Transverse colon (tissue), 4 donors: Measurements from ENCODE around the gene VPS4B. TPM values are rescaled to one million over a fixed set of nuclear protein-coding genes. Genes with fewer than 3 reads are reported as not detected.
A peak's percentile ranks its signal among the peaks of the same experiment; 100 is the strongest.

Experiments
- DNase-seq: peaks from one replicate; pipeline ENCODE4 v3.0.0-alpha.2; 2019
- H3K27ac ChIP-seq, 4 donors: fragments of 200-600 bp; sonication (generic); 2 replicates each; pipeline ENCODE4 v1.5.1; 2016 to 2018; ENCODE audit warnings: inconsistent platforms in 4 of 4
- H3K27me3 ChIP-seq: fragments of 200-600 bp; sonication (generic); 2 replicates; pipeline ENCODE4 v1.5.1; 2017; ENCODE audit warnings: inconsistent platforms
- H3K36me3 ChIP-seq, 4 donors: fragments of 200-600 bp; sonication (generic); 2 replicates each; pipeline ENCODE4 v1.5.1; 2017 to 2019; ENCODE audit warnings: inconsistent platforms in 4 of 4
- H3K4me1 ChIP-seq, 4 donors: fragments of 200-600 bp; sonication (generic); 2 replicates each; pipeline ENCODE4 v1.5.1; 2017 to 2020; ENCODE audit warnings: inconsistent platforms in 4 of 4
- H3K4me3 ChIP-seq, 4 donors: fragments of 200-600 bp; sonication (generic); 1 replicate in 1 of 4; 2 replicates in 3 of 4; pipeline versions ENCODE4 v1.5.1 to v1.6.1; 2017 to 2019; ENCODE audit warnings: inconsistent platforms in 4 of 4
- H3K9me3 ChIP-seq, 2 donors: fragments of 200-600 bp; sonication (generic); 2 replicates each; pipeline ENCODE4 v1.5.1; 2017 to 2019; ENCODE audit warnings: inconsistent platforms in 2 of 2
- EP300 ChIP-seq: sonication (generic); formaldehyde crosslinking; IDR thresholded peaks from one replicate; pipeline ENCODE4 v1.6.1; 2017; ENCODE audit warnings: antibody characterized with exemption, low read depth
- POLR2A ChIP-seq: fragments of 450-650 bp; IDR thresholded peaks from one replicate; pipeline ENCODE4 v1.6.1; 2016; ENCODE audit warnings: antibody characterized with exemption, mild to moderate bottlenecking, moderate library complexity
- POLR2AphosphoS5 ChIP-seq, 3 donors: sonication (generic); formaldehyde crosslinking; IDR thresholded peaks; one replicate each; pipeline ENCODE4 v1.6.1; 2016; ENCODE audit warnings: antibody characterized with exemption in 3 of 3
- WGBS, 2 donors: methylation state at CpG; one replicate each; pipeline ENCODE4 v1.1.5; 2018; ENCODE audit warnings: low coverage in 1 of 2; 5-methylcytosine and 5-hydroxymethylcytosine counted together
- in situ Hi-C, 4 donors: fragments of 200-750 bp; cut with MboI; loops; one replicate each; pipeline versions ENCODE4 v1.15.0 to v1.15.1; 2017; ENCODE audit warnings: low sequenced_read_pairs in 3 of 4, low pct_ligation_motif_present in 1 of 4, low pct_unique_long_range_greater_than_20kb in 1 of 4
- intact Hi-C: fragments of 100-400 bp; cut with DNase I; formaldehyde crosslinking; loops from one replicate; pipeline ENCODE4 v1.15.1; 2023; ENCODE audit warnings: low total_unique reads
- total RNA-seq, 4 donors: library from RNA; depleted of rRNA; stranded (reverse); fragments of >200 nt; gene quantifications; one replicate each; pipeline ENCODE4 v1.1.0, GENCODE V29; 2016
- TF ChIP-seq, protein P1 (sequence below), 5 experiments: fragments of 200-600 bp in 3 of 5; fragments of 450-650 bp in 2 of 5; sonication (generic) in 3 of 5; IDR thresholded peaks; 1 replicate in 2 of 5; 2 replicates in 3 of 5; pipeline ENCODE4 v1.5.1; 2016 to 2017; ENCODE audit warnings: antibody characterized with exemption in 5 of 5, inconsistent platforms in 3 of 5, mild to moderate bottlenecking in 2 of 5, moderate library complexity in 1 of 5

The VPS4B gene
- total RNA-seq, 4 donors from 2014 or later = 40.4 to 122 (median 63.3) TPM

DNA sequence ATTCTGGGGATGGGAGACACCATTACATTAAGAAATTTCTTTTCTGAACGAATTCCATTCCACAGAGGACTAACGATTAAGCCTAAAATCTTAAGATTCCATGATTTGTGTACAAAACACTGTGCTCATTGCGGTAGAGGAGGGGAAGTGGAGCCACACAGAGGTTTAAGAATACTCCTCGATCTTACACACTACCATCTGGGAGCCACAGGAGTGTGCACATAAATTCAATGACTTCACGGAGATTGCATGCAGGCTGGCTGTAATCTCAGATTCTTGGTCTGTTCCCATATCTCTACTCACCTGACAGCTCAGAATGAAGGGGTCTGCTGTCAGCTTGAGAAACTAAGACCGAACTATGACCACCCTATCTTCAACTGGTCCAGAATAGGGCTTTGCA is 762 bp downstream of the VPS4B start:
- no peak for TF ChIP-seq POLR2AphosphoS5 (IDR thresholded peaks at IDR 0.05)
- TF ChIP-seq, protein P1, sequence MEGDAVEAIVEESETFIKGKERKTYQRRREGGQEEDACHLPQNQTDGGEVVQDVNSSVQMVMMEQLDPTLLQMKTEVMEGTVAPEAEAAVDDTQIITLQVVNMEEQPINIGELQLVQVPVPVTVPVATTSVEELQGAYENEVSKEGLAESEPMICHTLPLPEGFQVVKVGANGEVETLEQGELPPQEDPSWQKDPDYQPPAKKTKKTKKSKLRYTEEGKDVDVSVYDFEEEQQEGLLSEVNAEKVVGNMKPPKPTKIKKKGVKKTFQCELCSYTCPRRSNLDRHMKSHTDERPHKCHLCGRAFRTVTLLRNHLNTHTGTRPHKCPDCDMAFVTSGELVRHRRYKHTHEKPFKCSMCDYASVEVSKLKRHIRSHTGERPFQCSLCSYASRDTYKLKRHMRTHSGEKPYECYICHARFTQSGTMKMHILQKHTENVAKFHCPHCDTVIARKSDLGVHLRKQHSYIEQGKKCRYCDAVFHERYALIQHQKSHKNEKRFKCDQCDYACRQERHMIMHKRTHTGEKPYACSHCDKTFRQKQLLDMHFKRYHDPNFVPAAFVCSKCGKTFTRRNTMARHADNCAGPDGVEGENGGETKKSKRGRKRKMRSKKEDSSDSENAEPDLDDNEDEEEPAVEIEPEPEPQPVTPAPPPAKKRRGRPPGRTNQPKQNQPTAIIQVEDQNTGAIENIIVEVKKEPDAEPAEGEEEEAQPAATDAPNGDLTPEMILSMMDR (IDR thresholded peaks at IDR 0.05) = no peak
- no peak for TF ChIP-seq EP300
- no peak for TF ChIP-seq POLR2A
- H3K4me3 ChIP-seq = peak overlapping the region; percentile 65 to 89 (median 78)
- no peaks in the 10 kb centered on the region for H3K27me3 ChIP-seq
- intact Hi-C loops = loop anchor here (10.0 kb wide), 1 partner anchor 57 kb away; the partner anchor contains the start of gene KDSR
- peak overlapping the region; percentile 89 to 96 (median 94) for H3K27ac ChIP-seq
- H3K4me1 ChIP-seq = peaks cover 0 to 33% (median 12%) of the 10 kb centered on the region in 4 donors
- H3K9me3 ChIP-seq = no peaks in the 10 kb centered on the region
- no peak for DNase-seq
- 5 to 12% methylated on average over 5 to 6 of the region's 6 CpGs for WGBS, 2 donors
- H3K36me3 ChIP-seq = peaks cover 0 to 9% (median under 1%) of the 10 kb centered on the region in 4 donors
- in situ Hi-C loops = no loop called here

DNA sequence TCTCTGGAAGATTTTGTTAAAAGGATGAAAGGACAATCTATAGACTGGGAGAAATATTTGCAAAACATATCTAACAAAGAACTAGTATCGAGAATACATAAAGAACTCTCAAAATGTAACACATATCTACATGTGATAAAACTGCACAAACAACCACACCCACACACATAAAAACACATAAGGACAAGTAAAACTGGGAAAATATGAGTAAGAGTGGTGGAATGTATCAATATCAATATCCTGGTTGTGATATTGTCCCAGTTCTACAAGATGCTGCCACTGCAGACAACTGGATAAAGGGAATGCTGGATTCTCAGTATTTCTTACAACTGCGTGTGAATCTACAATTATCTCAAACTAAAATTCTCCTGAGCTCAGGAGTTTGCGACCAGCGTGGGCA is 9.3 kb downstream of the VPS4B start:
- 64 to 82% methylated on average over 4 of the region's 4 CpGs for WGBS, 2 donors
- intact Hi-C loops = no loop called here
- H3K4me1 ChIP-seq = peaks cover 0 to 37% (median 7%) of the 10 kb centered on the region in 4 donors
- peaks cover 0 to 18% (median 9%) of the 10 kb centered on the region in 4 donors for H3K36me3 ChIP-seq
- no peak for TF ChIP-seq POLR2A
- no peak for TF ChIP-seq POLR2AphosphoS5 (IDR thresholded peaks at IDR 0.05)
- TF ChIP-seq EP300 = no peak
- TF ChIP-seq, protein P1 (IDR thresholded peaks at IDR 0.05) = no peak
- H3K4me3 ChIP-seq = no peak overlapping the region
- H3K9me3 ChIP-seq = no peaks in the 10 kb centered on the region
- no peak overlapping the region for H3K27ac ChIP-seq
- in situ Hi-C loops = no loop called here
- no peak for DNase-seq
- H3K27me3 ChIP-seq = no peaks in the 10 kb centered on the region

DNA sequence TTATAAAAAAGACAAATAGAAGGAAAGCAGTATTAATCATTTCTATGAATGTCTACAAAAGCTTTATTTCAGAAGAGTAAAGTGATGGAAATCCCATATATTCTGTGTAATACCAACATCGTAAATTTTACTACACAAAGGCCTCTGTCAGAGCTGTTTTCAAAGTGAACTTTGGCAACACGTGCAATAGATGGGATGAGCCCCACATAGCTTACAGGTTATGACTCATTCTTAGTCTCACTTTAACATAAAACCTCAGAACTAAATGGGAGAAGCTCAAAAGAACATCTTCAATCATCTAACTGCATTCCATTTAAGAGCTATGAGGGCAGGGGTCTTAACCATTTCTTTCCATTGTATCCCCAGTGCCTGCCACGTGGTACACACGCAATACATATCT is 11.5 kb downstream of the VPS4B start:
- no peaks in the 10 kb centered on the region for H3K27me3 ChIP-seq
- H3K4me3 ChIP-seq = no peak overlapping the region
- in situ Hi-C loops = no loop called here
- intact Hi-C loops = no loop called here
- H3K9me3 ChIP-seq = no peaks in the 10 kb centered on the region
- H3K4me1 ChIP-seq = peaks cover 0 to 44% (median 11%) of the 10 kb centered on the region in 4 donors
- H3K27ac ChIP-seq = peak overlapping the region in 1 of 4 donors; percentile 6
- TF ChIP-seq, protein P1 (IDR thresholded peaks at IDR 0.05) = no peak
- peak in 1 of 3 donors; percentile 42 for TF ChIP-seq POLR2AphosphoS5 (IDR thresholded peaks at IDR 0.05)
- TF ChIP-seq POLR2A = no peak
- no peak for TF ChIP-seq EP300
- 59 to 64% methylated on average over 4 of the region's 4 CpGs for WGBS, 2 donors
- peaks cover 0 to 21% (median 6%) of the 10 kb centered on the region in 4 donors for H3K36me3 ChIP-seq
- no peak for DNase-seq

DNA sequence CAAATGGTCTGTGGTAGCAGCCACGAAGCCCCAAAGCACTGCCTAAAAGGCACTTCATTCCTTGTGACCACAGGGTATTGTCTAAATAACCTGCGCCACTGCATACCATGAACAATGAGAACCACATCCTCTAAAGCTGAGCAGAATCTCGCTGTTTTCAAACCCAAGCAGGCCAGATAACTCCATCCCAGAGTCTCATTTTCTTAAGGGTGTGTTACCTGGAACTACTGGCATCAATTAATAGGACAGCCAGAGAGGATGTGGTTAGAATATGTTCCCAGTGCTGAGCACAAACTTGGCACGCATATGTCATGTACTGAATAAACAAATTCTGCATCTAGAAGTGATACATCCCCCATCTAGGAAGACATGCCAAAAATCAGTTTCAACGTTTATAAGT is 13.0 kb downstream of the VPS4B start:
- TF ChIP-seq EP300 = no peak
- TF ChIP-seq, protein P1 (IDR thresholded peaks at IDR 0.05) = no peak
- no peak for TF ChIP-seq POLR2AphosphoS5 (IDR thresholded peaks at IDR 0.05)
- TF ChIP-seq POLR2A = no peak
- Histone ChIP-seq H3K27me3 (no peaks in the 10 kb centered on the region), H3K4me1 (peaks cover 0 to 44% (median 11%) of the 10 kb centered on the region in 4 donors), H3K36me3 (peaks cover 0 to 27% (median 6%) of the 10 kb centered on the region in 4 donors), H3K9me3 (no peaks in the 10 kb centered on the region), H3K4me3 (no peak overlapping the region), H3K27ac (no peak overlapping the region)
- WGBS, 2 donors = 82 to 84% methylated on average over 4 to 5 of the region's 5 CpGs
- intact Hi-C loops = no loop called here
- in situ Hi-C loops = no loop called here
- no peak for DNase-seq
